Neural cell (in vitro differentiated cells): Measurements from ENCODE around the gene ARPC1B. TPM values are rescaled to one million over a fixed set of nuclear protein-coding genes. Genes with fewer than 3 reads are reported as not detected.

Source experiments
- H2AFZ ChIP-seq: fragments of 200-600, 300-800 bp; sonication (generic), shearing (Covaris generic); 2 replicates; pipeline ENCODE4 v1.6.0; 2014; ENCODE audit warnings: low read depth, mild to moderate bottlenecking, antibody characterized with exemption, low read length, moderate library complexity
- H3F3A ChIP-seq: fragments of 200-600 bp; shearing (Covaris generic); 2 replicates; pipeline ENCODE4 v1.6.1; 2016; ENCODE audit warnings: mild to moderate bottlenecking, moderate library complexity, mixed read lengths, antibody characterized with exemption, low read length; ENCODE audit not compliant: insufficient read depth, poor library complexity, severe bottlenecking
- H3K27ac ChIP-seq: fragments of 200-600, 300-800 bp; sonication (generic), shearing (Covaris generic); 2 replicates; pipeline ENCODE4 v1.5.1; 2014; ENCODE audit warnings: mild to moderate bottlenecking, low read length, moderate library complexity
- H3K27me3 ChIP-seq: fragments of 300-800, 200-600 bp; sonication (generic), shearing (Covaris generic); 2 replicates; pipeline ENCODE4 v1.6.0; 2014; ENCODE audit warnings: mild to moderate bottlenecking, low read depth, low read length, moderate library complexity; ENCODE audit not compliant: insufficient read depth
- H3K36me3 ChIP-seq: fragments of 300-800, 200-600 bp; sonication (generic), shearing (Covaris generic); 2 replicates; pipeline ENCODE4 v1.5.1; 2014; ENCODE audit warnings: mild to moderate bottlenecking, antibody characterized with exemption, low read length, moderate library complexity; ENCODE audit not compliant: insufficient read depth
- H3K4me2 ChIP-seq: fragments of 300-800, 200-600 bp; sonication (generic), shearing (Covaris generic); 2 replicates; pipeline ENCODE4 v1.6.0; 2014; ENCODE audit warnings: mild to moderate bottlenecking, low read length
- H3K4me3 ChIP-seq: fragments of 300-800, 200-600 bp; sonication (generic), shearing (Covaris generic); 2 replicates; pipeline ENCODE4 v1.5.1; 2014; ENCODE audit warnings: mild to moderate bottlenecking, low read length, moderate library complexity
- H3K79me2 ChIP-seq: fragments of 200-600 bp; shearing (Covaris generic); replicated peaks from 2 replicates; pipeline ENCODE4 v1.6.0; 2014; ENCODE audit warnings: mild to moderate bottlenecking, low read length, moderate library complexity; ENCODE audit not compliant: insufficient read depth
- H3K9ac ChIP-seq: fragments of 300-800, 200-600 bp; sonication (generic), shearing (Covaris generic); 2 replicates; pipeline ENCODE4 v1.6.1; 2016; ENCODE audit warnings: mild to moderate bottlenecking, low read length, mixed read lengths
- H3K9me2 ChIP-seq: fragments of 200-600 bp; shearing (Covaris generic); 2 replicates; pipeline ENCODE4 v1.6.1; 2016; ENCODE audit warnings: mild to moderate bottlenecking, low read length, mixed read lengths; ENCODE audit not compliant: insufficient read depth
- H3K9me3 ChIP-seq: fragments of 200-600, 300-800 bp; sonication (generic), shearing (Covaris generic); 2 replicates; pipeline ENCODE4 v1.6.1; 2016; ENCODE audit warnings: mild to moderate bottlenecking, mixed run types, low read length, moderate library complexity, mixed read lengths
- H4K20me1 ChIP-seq: fragments of 200-600 bp; shearing (Covaris generic); 2 replicates; pipeline ENCODE4 v1.6.1; 2016; ENCODE audit warnings: mild to moderate bottlenecking, mixed run types; ENCODE audit not compliant: insufficient read depth
- EP300 ChIP-seq: fragments of 450-650 bp; conservative IDR thresholded peaks from 2 replicates; pipeline ENCODE4 v1.6.1; 2014; ENCODE audit warnings: antibody characterized with exemption, mild to moderate bottlenecking, moderate library complexity; ENCODE audit not compliant: poor library complexity, severe bottlenecking
- EZH2 ChIP-seq: fragments of 200-600, 300-800 bp; shearing (Covaris generic), sonication (generic); IDR thresholded peaks from 2 replicates; pipeline ENCODE4 v1.6.1; 2014; ENCODE audit warnings: antibody characterized with exemption, low read length, borderline replicate concordance, mild to moderate bottlenecking; ENCODE audit not compliant: insufficient read depth, poor library complexity, severe bottlenecking
- MXI1 ChIP-seq: fragments of 450-650 bp; conservative IDR thresholded peaks from 2 replicates; pipeline ENCODE4 v1.6.1; 2014; ENCODE audit warnings: antibody characterized with exemption, mild to moderate bottlenecking; ENCODE audit not compliant: poor library complexity, severe bottlenecking
- POLR2AphosphoS5 ChIP-seq: IDR thresholded peaks from 2 replicates; pipeline ENCODE4 v1.6.1; 2012
- RAD21 ChIP-seq: fragments of 450-650 bp; conservative IDR thresholded peaks from 2 replicates; pipeline ENCODE4 v1.6.1; 2014; ENCODE audit warnings: antibody characterized with exemption, mild to moderate bottlenecking, moderate library complexity
- SMC3 ChIP-seq: fragments of 450-650 bp; conservative IDR thresholded peaks from 2 replicates; pipeline ENCODE4 v1.6.1; 2014; ENCODE audit warnings: antibody characterized with exemption, mild to moderate bottlenecking, moderate library complexity; ENCODE audit not compliant: poor library complexity
- TAF1 ChIP-seq: IDR thresholded peaks from 2 replicates; pipeline ENCODE4 v1.6.1; 2012; ENCODE audit warnings: low read depth
- polyA plus RNA-seq: library from polyadenylated mRNA; depleted of rRNA; stranded (reverse); fragments of >200 nt; gene quantifications from 2 replicates; pipeline ENCODE4 v1.2.3, GENCODE V29; 2014
- TF ChIP-seq, protein P1 (sequence below): fragments of 450-650 bp; IDR thresholded peaks from 2 replicates; pipeline ENCODE4 v1.5.1; 2014; ENCODE audit warnings: antibody characterized with exemption, mild to moderate bottlenecking, moderate library complexity; ENCODE audit not compliant: poor library complexity, severe bottlenecking
- TF ChIP-seq, protein P2 (sequence below): IDR thresholded peaks from 2 replicates; pipeline ENCODE4 v1.6.1; 2012; ENCODE audit warnings: borderline replicate concordance

The ARPC1B gene
- polyA plus RNA-seq, 1 donor from 2014 or later, result 1.7 TPM

DNA sequence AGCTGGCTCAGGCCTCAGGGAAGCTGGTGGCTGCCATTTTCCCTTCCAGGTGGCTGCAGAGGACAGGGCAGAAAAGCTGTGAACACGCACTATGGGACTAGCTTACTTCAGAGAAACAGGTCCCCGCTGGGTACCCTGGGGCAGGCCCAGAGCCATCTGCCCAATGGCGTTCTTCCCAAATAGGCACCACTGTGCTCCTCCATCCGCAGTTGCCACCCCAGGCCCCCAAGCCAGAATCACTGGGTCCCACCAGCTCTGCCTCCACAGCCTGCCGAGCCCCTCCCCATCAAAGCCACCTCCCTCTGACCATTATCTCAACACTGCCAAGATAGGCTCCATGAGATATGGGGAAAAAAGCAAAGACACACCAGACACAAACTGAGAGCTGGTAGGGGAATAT lies 45.7 kb downstream of the ARPC1B start:
- H4K20me1 ChIP-seq, result no peaks in the 10 kb centered on the region
- no peaks in the 10 kb centered on the region for H3F3A ChIP-seq
- no peaks in the 10 kb centered on the region for H3K27me3 ChIP-seq
- no peak overlapping the region for H3K4me3 ChIP-seq
- H3K9ac ChIP-seq, result no peak overlapping the region
- H3K4me2 ChIP-seq, result no peak overlapping the region
- no peak overlapping the region for H3K27ac ChIP-seq
- no peak for TF ChIP-seq EP300
- TF ChIP-seq, protein P1, sequence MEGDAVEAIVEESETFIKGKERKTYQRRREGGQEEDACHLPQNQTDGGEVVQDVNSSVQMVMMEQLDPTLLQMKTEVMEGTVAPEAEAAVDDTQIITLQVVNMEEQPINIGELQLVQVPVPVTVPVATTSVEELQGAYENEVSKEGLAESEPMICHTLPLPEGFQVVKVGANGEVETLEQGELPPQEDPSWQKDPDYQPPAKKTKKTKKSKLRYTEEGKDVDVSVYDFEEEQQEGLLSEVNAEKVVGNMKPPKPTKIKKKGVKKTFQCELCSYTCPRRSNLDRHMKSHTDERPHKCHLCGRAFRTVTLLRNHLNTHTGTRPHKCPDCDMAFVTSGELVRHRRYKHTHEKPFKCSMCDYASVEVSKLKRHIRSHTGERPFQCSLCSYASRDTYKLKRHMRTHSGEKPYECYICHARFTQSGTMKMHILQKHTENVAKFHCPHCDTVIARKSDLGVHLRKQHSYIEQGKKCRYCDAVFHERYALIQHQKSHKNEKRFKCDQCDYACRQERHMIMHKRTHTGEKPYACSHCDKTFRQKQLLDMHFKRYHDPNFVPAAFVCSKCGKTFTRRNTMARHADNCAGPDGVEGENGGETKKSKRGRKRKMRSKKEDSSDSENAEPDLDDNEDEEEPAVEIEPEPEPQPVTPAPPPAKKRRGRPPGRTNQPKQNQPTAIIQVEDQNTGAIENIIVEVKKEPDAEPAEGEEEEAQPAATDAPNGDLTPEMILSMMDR, result no peak
- no peak for TF ChIP-seq MXI1
- TF ChIP-seq SMC3, result no peak
- TF ChIP-seq POLR2AphosphoS5, result no peak
- no peak for TF ChIP-seq TAF1
- TF ChIP-seq, protein P2, sequence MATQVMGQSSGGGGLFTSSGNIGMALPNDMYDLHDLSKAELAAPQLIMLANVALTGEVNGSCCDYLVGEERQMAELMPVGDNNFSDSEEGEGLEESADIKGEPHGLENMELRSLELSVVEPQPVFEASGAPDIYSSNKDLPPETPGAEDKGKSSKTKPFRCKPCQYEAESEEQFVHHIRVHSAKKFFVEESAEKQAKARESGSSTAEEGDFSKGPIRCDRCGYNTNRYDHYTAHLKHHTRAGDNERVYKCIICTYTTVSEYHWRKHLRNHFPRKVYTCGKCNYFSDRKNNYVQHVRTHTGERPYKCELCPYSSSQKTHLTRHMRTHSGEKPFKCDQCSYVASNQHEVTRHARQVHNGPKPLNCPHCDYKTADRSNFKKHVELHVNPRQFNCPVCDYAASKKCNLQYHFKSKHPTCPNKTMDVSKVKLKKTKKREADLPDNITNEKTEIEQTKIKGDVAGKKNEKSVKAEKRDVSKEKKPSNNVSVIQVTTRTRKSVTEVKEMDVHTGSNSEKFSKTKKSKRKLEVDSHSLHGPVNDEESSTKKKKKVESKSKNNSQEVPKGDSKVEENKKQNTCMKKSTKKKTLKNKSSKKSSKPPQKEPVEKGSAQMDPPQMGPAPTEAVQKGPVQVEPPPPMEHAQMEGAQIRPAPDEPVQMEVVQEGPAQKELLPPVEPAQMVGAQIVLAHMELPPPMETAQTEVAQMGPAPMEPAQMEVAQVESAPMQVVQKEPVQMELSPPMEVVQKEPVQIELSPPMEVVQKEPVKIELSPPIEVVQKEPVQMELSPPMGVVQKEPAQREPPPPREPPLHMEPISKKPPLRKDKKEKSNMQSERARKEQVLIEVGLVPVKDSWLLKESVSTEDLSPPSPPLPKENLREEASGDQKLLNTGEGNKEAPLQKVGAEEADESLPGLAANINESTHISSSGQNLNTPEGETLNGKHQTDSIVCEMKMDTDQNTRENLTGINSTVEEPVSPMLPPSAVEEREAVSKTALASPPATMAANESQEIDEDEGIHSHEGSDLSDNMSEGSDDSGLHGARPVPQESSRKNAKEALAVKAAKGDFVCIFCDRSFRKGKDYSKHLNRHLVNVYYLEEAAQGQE, result no peak
- TF ChIP-seq EZH2, result no peak
- no peaks in the 10 kb centered on the region for H3K9me2 ChIP-seq
- no peaks in the 10 kb centered on the region for H3K9me3 ChIP-seq
- no peaks in the 10 kb centered on the region for H3K36me3 ChIP-seq
- H3K79me2 ChIP-seq, result no peaks in the 10 kb centered on the region
- no peak overlapping the region for H2AFZ ChIP-seq

DNA sequence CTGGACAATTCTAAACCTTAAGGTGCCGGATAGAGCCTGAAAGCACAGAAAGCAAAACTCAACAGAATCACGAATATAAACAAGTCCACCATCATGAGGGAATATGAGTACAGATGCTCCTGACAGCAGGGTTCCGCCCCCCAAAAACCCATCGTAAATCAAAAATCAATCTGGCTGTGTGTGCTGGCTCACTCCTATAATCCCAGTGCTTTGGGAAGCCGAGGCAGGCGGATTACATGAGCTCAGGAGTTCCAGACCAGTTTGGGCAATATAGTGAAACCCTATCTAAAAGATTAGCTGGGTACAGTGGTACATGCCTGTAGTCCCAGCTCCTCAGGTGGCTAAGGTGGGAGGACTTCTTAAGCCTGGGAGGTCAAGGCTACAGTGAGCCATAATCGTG lies 46.5 kb downstream of the ARPC1B start:
- no peak overlapping the region for H3K4me2 ChIP-seq
- no peaks in the 10 kb centered on the region for H3K36me3 ChIP-seq
- no peaks in the 10 kb centered on the region for H4K20me1 ChIP-seq
- no peak overlapping the region for H3K9ac ChIP-seq
- no peak overlapping the region for H3K4me3 ChIP-seq
- H3K79me2 ChIP-seq, result no peaks in the 10 kb centered on the region
- H3K9me3 ChIP-seq, result no peaks in the 10 kb centered on the region
- H3F3A ChIP-seq, result no peaks in the 10 kb centered on the region
- H3K27ac ChIP-seq, result no peak overlapping the region
- no peak overlapping the region for H2AFZ ChIP-seq
- no peak for TF ChIP-seq SMC3
- no peak for TF ChIP-seq MXI1
- no peaks in the 10 kb centered on the region for H3K27me3 ChIP-seq
- H3K9me2 ChIP-seq, result no peaks in the 10 kb centered on the region

DNA sequence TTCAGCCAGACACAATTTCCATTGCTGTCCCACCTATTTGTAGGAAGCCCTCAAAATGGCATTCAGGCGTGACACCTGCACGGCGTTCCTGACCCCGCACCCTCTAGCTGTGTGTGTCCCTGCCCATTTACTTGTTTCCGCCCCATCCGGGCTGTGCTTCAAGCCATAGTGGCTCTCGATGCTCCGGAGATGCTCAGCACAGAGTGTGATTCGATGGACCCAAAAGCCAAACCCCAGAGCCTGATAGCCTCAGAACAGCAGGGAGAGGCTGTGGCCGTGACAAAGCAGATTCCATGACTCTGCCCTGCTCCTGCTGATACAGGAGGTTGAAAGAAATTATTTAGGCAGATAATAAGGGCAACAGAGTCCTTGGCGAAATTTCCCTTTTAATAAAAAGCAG lies 47.7 kb downstream of the ARPC1B start:
- Histone ChIP-seq H3K27me3 (no peaks in the 10 kb centered on the region), H3K79me2 (no peaks in the 10 kb centered on the region), H3K9me3 (no peaks in the 10 kb centered on the region), H3K9ac (no peak overlapping the region), H3F3A (no peaks in the 10 kb centered on the region), H3K36me3 (no peaks in the 10 kb centered on the region), H3K9me2 (no peaks in the 10 kb centered on the region), H3K27ac (no peak overlapping the region), H4K20me1 (no peaks in the 10 kb centered on the region), H3K4me3 (no peak overlapping the region), H3K4me2 (no peak overlapping the region), H2AFZ (no peak overlapping the region)
- TF ChIP-seq POLR2AphosphoS5 (no peak), TAF1 (no peak), EZH2 (no peak), SMC3 (no peak), EP300 (no peak), MXI1 (no peak), RAD21 (no peak)
- TF ChIP-seq, protein P1, result no peak
- TF ChIP-seq, protein P2, result no peak
